Inflammatory macrophage (primary cell): ENCODE data around the gene FAM107B.
"Not testable (repeated sequence)": the region's sequence is repeated elsewhere in the genome, so short reads cannot be mapped to it uniquely, and the experiment has no call there.

Experiments used
- DNase-seq, 2 donors: peaks; one replicate each; pipeline ENCODE4 v3.0.0-alpha.2; 2020 to 2022
- total RNA-seq, 18 experiments: gene quantifications; one replicate each; lab custom pipeline; 2026; ENCODE audit warnings: mixed read lengths in 6 of 18, inconsistent platforms in 2 of 18; lab: John Stamatoyannopoulos, UW

The FAM107B gene
- total RNA-seq = 65.3 to 285 (median 129) reads per million in 18 experiments

GRCh38 chr10:14774797-14775196 lies at the start of gene FAM107B:
FAM107B (minus strand) TSS chr10:14774897; CDS start chr10:14774663, 234 bp downstream.
- no peak for DNase-seq

DNA sequence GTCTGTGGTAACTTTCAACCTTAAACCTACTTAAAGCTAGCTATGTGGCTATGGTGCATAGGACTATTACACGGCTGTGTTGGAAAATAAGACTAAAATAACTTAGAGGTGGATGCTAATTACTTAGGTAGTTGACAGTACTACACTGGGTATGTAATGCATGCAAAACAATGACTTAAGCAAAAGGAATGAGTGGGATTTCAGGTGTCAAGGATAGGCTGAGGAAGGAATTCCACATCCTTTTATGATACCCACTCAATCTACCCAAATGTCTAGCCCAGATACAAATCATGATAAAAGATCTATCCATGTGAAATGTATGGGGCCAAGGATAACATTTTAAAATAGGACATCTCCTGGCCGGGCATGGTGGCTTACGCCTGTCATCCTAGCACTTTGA lies 49.3 kb upstream of the FAM107B start:
- DNase-seq = no peak

GRCh38 chr10:14822879-14823755 lies 48.4 kb upstream of the FAM107B start:
- peak; percentile 64 for DNase-seq

DNA sequence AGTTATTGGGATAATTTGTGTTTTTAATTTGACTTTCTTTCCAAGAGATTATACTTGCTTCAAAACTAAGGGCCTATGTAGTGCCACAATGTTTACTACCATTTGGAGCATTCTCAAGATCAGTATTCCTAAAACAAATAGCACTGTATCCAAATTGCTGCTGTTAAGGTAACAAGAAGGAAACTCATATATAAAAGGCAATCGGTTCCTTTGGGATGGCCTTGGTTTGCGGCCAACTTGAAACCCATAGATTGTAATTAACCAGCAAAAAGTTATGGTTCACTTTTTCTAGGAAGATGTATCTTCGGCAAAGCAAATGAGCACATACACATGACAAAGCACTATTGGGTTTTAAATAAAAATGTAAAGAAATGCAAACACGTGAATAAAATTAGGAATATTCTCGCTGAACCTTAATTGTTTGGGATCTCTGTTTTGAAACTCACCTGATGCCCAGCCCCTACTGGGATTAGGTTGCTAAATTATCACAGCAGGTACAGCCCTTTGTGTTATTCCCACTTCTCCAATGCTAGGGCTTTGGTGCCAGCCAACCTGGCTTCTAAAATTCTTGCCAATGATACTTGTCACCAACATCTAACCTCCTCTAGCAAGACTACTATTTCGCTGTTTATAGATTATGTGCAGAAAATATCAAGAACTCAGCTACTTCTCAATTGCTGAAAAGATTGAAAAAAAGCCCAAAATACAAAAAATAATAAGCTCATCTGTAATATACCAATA lies 47.1 kb upstream of the FAM107B start:
- no peak for DNase-seq

- peak in 1 of 2 donors; percentile 48 for DNase-seq
Measured at GRCh38 chr10:14820775-14821154, 46.1 kb upstream of the FAM107B start.

- DNase-seq = no peak
Measured at GRCh38 chr10:14820010-14820774, 45.5 kb upstream of the FAM107B start.

DNA sequence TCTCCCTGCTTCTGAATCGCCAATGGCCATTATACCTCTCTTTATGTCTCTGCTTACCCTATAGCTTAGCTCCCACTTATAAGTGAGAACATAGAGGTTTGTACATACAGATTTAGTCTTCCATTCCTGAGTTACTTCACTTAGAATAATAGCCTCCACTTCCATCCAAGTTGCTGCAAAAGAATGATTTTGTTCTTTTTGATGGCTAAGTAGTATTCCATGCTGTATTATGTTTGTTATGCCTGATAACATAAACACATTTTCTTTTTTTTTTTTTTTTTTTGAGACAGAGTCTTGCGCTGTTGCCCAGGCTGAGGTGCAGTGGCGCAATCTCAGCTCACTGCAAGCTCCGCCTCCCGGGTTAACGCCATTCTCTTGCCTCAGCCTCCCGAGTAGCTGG lies 42.0 kb upstream of the FAM107B start:
- not testable (repeated sequence) for DNase-seq

DNA sequence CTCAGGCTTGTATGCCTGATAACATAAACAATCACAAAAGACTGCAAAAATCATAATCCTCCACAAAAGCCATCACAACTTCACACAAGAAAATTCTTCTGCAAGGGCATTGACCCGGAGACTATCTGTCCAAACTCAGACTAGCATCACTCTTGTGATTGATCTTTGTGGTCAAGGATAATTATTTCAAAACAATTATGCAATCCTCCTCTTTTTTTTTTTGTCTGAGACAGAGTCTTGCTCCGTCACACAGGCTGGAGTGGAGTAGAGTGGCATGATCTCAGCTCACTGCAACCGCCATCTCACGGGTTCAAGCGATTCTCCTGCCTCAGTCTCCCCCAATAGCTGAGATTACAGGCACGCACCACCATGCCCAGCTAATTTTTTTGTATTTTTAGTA lies 41.0 kb upstream of the FAM107B start:
- DNase-seq = no peak

DNA sequence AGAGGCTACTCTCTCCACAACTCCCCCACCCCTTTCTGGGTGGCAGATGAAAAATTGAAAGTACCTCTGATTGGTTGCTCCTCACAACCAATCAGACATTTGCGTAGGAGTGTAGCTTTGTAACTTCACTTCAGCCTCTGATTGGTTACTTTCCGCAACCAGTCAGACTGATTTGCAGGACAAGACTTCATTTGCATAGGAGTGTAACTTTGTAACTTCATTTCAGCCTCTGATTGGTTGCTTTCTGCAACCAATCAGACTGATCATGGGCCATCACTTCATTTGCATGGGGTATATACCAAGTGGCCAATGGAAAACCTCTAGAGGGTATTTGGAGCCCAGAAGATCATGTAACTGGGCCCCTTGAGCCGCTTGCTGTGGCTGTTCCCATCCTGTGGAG lies 37.6 kb upstream of the FAM107B start:
- DNase-seq = no peak

GRCh38 chr10:14810969-14811953 lies 36.6 kb upstream of the FAM107B start:
- no peak for DNase-seq

DNA sequence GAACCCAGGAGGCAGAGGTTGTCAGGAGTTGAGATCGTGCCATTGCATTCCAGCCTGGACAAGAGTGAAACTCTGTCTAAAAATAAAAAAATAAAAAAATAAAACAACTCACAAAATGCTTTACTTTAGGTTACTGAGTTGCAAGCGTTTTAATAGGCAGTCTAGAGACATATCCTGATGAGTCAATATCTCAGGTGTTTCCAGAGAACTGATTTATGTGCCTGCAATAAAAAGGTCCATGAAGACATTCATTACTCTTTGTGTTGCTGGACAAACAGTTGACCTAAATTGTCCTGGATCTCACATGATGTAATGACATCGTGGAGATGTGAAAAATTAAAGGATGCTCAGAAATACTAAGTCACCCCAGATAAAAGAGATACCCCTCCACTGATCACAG lies 31.6 kb upstream of the FAM107B start:
- no peak for DNase-seq

- DNase-seq = no peak
Measured at GRCh38 chr10:14803827-14804226, 29.1 kb upstream of the FAM107B start.

DNA sequence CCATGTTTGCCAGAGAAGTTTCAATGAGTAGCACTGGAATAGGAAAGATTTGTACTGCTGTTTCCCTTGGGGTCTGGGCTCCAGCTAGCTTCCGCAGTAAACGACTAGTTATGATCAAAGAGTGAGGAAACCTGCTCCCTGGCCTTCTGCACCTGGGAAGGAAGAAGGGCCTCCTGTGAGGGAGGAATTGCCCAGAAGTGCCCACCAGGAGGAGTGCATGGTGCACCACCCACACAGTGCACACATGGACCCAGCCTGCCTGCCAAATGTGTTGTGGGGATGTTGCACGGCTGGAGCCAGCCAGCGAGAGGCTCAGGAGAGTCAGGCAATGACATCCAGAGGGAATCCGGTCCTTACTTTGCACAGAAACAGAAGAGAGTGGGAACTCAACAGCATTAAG lies 27.0 kb upstream of the FAM107B start:
- DNase-seq = no peak

GRCh38 chr10:14800397-14800796 lies 25.7 kb upstream of the FAM107B start:
- DNase-seq = no peak

DNA sequence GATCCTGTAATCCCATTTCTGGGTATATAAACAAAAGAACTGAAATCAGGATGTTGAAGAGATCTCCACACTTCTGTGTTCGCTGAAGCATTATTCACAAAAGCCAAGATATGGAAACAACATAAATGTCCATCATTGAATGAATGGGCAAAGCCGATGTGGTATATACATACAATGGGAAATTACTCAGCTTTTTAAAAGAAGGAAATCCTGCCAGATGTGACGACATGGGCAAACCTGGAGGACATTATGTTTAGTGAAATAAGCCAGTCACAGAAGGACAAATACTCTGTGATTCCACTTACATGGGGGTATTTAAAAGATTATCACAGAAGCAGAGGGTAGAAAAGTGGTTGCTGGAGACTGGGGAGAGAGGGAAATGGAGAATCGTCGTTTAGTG lies 23.9 kb upstream of the FAM107B start:
- DNase-seq = peak; percentile 12 to 34

DNA sequence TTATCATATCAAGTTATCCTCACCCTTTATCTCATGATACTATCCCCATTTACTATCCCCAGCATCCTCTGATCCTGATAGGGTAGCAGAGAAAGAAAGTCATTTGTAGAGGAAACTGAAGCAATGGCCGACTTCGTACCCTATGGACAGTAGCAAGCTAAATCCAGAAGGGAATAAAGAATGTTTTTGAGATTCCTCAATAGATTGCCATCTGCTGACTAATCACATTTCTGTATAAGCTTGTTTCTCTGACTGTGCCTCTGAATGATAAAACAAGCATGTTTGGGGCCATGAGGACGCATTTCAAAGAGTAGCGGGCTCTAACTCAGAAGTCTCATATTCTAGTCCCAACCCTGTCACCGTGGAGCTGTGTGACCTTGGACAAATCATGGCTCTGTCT lies 13.2 kb upstream of the FAM107B start:
- DNase-seq = no peak

DNA sequence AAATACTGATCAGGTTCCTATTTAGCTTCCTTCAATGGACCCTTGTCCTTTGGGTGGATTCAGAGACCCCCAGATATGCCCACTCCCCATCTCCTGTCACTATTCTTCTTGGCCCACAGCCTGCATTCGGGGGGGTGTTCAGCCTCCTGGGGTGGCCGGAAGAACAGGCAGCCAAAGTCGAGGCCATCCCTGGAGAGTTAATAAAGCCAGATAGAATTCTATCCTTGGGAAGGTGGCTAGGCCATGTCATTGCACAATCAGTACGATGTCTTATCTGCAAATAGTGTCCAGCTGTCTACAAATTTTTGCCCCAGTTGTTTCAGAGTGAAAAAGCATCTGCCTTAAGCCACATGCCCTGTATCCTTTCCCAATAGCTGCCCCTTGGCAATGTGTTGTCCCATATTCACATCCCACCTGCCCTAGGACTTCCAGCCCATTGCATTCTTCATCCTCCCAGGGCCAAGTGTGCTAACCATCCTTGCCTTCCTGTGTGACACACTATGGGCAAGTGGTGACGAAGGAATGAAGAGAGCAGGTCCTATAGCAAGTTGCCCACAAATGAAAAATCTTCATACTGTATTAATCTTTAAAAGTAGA lies 9.9 kb upstream of the FAM107B start:
- DNase-seq = no peak

DNA sequence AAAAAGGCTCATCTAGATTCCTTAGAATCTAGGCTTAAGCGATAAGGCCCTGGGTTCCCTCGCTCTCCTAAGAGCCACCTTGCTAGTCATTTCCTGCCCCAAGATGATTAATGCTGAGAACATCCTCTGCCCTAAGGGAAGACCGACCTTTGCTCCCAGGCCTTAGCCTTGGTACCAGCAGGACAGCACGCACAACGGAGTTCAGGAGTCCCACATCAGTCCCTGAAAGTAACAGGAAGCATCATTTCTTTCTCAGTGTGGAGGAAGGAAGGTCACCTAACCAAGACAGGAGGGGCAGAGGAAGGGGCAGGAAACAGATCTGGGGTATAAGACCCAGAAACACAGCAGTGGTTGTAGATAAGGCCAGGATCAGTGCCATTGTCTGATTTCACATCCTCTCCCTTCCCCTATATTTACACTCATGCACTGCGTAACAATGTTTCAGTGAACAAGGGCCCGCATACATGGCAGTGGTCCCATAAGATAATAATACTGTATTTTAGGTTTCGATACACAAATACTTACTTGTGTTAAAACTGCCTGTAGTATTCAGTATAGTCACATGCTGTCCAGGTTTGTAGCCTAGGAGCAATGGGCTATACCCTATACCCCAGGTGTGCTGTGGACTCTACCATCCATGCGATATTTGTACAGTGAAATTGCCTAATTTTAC lies 8.1 kb upstream of the FAM107B start:
- DNase-seq = no peak

DNA sequence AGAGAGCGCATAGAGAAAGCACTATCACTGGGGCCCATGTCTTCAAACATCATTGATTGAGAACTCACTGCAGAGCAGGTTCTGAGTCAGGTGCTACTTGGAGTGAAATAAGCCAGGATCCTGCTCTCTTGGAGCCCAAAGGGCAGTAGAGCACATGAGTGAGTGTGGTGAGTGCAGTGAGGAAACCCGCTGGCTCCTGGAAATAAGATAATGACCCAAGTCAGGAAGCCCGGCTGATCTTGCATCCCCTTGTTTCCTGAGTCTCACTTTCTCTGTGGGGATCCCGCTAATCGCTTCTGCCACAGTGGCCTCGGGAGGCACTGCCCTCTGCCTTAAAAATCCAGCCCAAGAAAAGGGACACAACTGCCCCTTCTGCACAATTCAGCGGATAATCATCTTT lies 7.1 kb upstream of the FAM107B start:
- no peak for DNase-seq

DNA sequence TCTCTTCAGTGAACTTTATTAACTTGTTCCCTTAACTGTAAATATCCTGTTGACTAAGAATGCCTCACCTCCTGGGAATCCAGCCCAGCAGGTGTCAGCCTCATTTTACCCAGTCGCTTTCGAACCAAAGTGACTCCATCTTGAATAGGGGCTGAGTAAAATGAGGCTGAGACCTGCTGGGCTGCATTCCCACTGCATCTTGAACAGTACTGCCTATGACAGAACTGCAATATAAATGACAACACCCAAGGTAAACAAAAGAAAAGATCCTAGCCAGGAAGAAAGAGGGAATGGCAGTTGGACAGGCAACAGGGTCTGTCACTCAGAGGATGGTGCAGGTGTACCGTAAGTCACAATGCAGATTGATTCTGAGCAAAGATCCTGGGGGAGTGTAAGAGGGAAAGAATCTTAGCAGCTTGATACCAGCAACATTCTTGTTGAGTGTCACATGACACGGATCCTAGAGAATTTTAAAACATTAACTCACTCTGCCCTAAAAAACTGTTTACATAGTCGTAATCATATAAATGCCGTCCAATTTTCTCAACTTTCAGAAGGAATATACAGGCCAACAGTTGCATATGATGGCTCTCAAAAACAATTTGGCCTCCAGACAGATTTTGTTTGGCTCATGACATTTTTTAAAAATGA lies 4.4 kb upstream of the FAM107B start:
- no peak for DNase-seq
